CD4-positive, alpha-beta T cell (primary cell): ENCODE data around the gene RIPOR3. TPM values are rescaled to one million over a fixed set of nuclear protein-coding genes. Genes with fewer than 3 reads are reported as not detected.
"Not testable (repeated sequence)": the region's sequence is repeated elsewhere in the genome, so short reads cannot be mapped to it uniquely, and the experiment has no call there.

ENCODE experiments used
- ATAC-seq: fragments of 200-7000 bp; cut with Tn5 transposase; one replicate; pipeline ENCODE4 v1.10.0; 2022; ENCODE audit warnings: mild to moderate bottlenecking; ENCODE audit not compliant: poor library complexity
- CTCF ChIA-PET: fragments of 350-600 bp; sonication (Branson Sonifier 250); formaldehyde crosslinking; loops from one replicate; lab custom pipeline; 2021; ENCODE audit warnings: antibody characterized with exemption, inconsistent platforms; lab: Charles Lee
- POLR2A ChIA-PET: fragments of 350-600 bp; sonication (Branson Sonifier 250); formaldehyde crosslinking; loops from one replicate; lab custom pipeline; 2021; ENCODE audit warnings: antibody characterized with exemption, inconsistent platforms; lab: Charles Lee
- DNase-seq, 14 experiments: peaks; one replicate each; pipeline ENCODE4 v3.0.0-alpha.2; 2013 to 2020; ENCODE audit warnings: mixed read lengths in 2 of 14
- H3K27ac ChIP-seq, 2 donors: one replicate each; pipeline versions ENCODE4 v1.5.1 to v1.7.0; 2013; ENCODE audit warnings: low read length in 2 of 2, low read depth in 1 of 2, mild to moderate bottlenecking in 1 of 2
- H3K27me3 ChIP-seq, 2 experiments: 1 replicate in 1 of 2; 2 replicates in 1 of 2; pipeline versions ENCODE4 v1.6.1 to v1.7.0; 2013; ENCODE audit warnings: low read length in 2 of 2, control low read depth in 1 of 2, mild to moderate bottlenecking in 1 of 2, moderate library complexity in 1 of 2; ENCODE audit not compliant: insufficient read depth in 2 of 2, control insufficient read depth in 1 of 2
- H3K36me3 ChIP-seq: one replicate; pipeline ENCODE4 v1.6.1; 2013; ENCODE audit warnings: low read length, control low read depth; ENCODE audit not compliant: insufficient read depth
- H3K4me1 ChIP-seq: one replicate; pipeline ENCODE4 v1.6.1; 2013; ENCODE audit warnings: low read length, control low read depth; ENCODE audit not compliant: insufficient read depth
- H3K4me3 ChIP-seq: one replicate; pipeline ENCODE4 v1.5.1; 2013; ENCODE audit warnings: mild to moderate bottlenecking, low read length, moderate library complexity
- H3K9me3 ChIP-seq, 2 experiments: 1 replicate in 1 of 2; 2 replicates in 1 of 2; pipeline versions ENCODE4 v1.6.1 to v1.7.0; 2013; ENCODE audit warnings: low read length in 2 of 2, mild to moderate bottlenecking in 2 of 2, control low read depth in 1 of 2, moderate library complexity in 1 of 2; ENCODE audit not compliant: control insufficient read depth in 1 of 2, insufficient read depth in 1 of 2
- H3K27ac Mint-ChIP-seq: one replicate; pipeline ENCODE4 v1.8.0; 2020; ENCODE audit warnings: mixed read lengths
- H3K27me3 Mint-ChIP-seq: one replicate; pipeline ENCODE4 v1.8.0; 2021; ENCODE audit warnings: mixed read lengths
- H3K36me3 Mint-ChIP-seq: one replicate; pipeline ENCODE4 v1.8.0; 2021; ENCODE audit warnings: low read depth, mixed read lengths
- H3K4me1 Mint-ChIP-seq: one replicate; pipeline ENCODE4 v1.8.0; 2021; ENCODE audit warnings: low read depth, mixed read lengths
- H3K4me3 Mint-ChIP-seq: one replicate; pipeline ENCODE4 v1.8.0; 2020; ENCODE audit warnings: mild to moderate bottlenecking, mixed read lengths
- H3K9me3 Mint-ChIP-seq: one replicate; pipeline ENCODE4 v1.8.0; 2020; ENCODE audit warnings: mixed read lengths
- CTCF ChIP-seq: fragments of 200-600 bp; IDR thresholded peaks from one replicate; pipeline ENCODE4 v1.8.0; 2022; ENCODE audit warnings: antibody characterized with exemption, mild to moderate bottlenecking
- intact Hi-C, 2 experiments: fragments of 100-400 bp; cut with DNase I in 1 of 2; cut with micrococcal nuclease in 1 of 2; formaldehyde crosslinking; loops; one replicate each; pipeline versions ENCODE4 v1.15.1 to v1.9.0; 2023 to 2025; cut with DNase I, micrococcal nuclease
- total RNA-seq, 174 experiments: library from RNA in 2 of 174; stranded (reverse) in 2 of 174; gene quantifications; one replicate each; pipeline ENCODE4 v1.2.3 and lab custom pipeline; 2021 to 2026

Gene RIPOR3
- total RNA-seq, 2 experiments from 2014 or later = not detected

- H3K36me3 ChIP-seq = no peaks in the 10 kb centered on the region
- ChIA-PET CTCF (no interaction called here), POLR2A (no interaction called here)
- intact Hi-C loops = no loop called here
- H3K4me1 ChIP-seq = no peaks in the 10 kb centered on the region
- no peak for DNase-seq
- H3K27me3 ChIP-seq = peaks cover 0 to 7% of the 10 kb centered on the region in 2 experiments
- Mint-ChIP-seq H3K4me1 (no peaks in the 10 kb centered on the region), H3K9me3 (no peaks in the 10 kb centered on the region), H3K4me3 (no peak overlapping the region), H3K27me3 (peaks cover 29% of the 10 kb centered on the region), H3K27ac (no peak overlapping the region), H3K36me3 (no peaks in the 10 kb centered on the region)
- H3K4me3 ChIP-seq = no peak overlapping the region
- TF ChIP-seq CTCF = no peak
- H3K9me3 ChIP-seq = no peaks in the 10 kb centered on the region
- ATAC-seq = no peak
- H3K27ac ChIP-seq = no peak overlapping the region
These were observed 24.4 kb upstream of the RIPOR3 start for GRCh38 chr20:50715694-50716093.

DNA sequence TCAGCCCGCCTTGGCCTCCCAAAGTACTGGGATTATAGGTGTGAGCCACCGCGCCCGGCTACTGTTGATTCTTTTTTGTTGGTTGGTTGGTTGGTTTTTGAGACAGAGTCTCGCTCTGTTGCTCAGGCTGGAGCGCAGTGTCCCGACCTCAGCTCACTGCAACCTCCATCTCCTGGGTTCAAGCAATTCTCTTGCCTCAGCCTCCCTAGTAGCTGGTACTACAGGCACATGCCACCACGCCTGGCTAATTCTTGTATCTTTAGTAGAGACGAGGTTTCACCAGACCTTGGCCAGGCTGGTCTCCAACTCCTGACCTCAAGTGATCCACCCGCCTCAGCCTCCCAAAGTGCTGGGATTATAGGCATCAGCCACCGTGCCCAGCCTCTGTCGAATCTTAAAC lies 23.1 kb upstream of the RIPOR3 start:
- POLR2A ChIA-PET, ATAC-seq, H3K27me3 ChIP-seq, H3K36me3 Mint-ChIP-seq, H3K27ac ChIP-seq, intact Hi-C loops, CTCF ChIA-PET, H3K4me1 ChIP-seq, H3K4me3 ChIP-seq, H3K9me3 ChIP-seq, H3K4me1 Mint-ChIP-seq, H3K27ac Mint-ChIP-seq, H3K4me3 Mint-ChIP-seq, H3K36me3 ChIP-seq, H3K9me3 Mint-ChIP-seq, DNase-seq: not testable (repeated sequence)
- peaks cover 29% of the 10 kb centered on the region for H3K27me3 Mint-ChIP-seq

GRCh38 chr20:50713657-50714101 lies 22.3 kb upstream of the RIPOR3 start:
- Mint-ChIP-seq H3K4me3 (no peak overlapping the region), H3K4me1 (no peaks in the 10 kb centered on the region), H3K9me3 (no peaks in the 10 kb centered on the region), H3K27me3 (peaks cover 29% of the 10 kb centered on the region), H3K27ac (no peak overlapping the region), H3K36me3 (no peaks in the 10 kb centered on the region)
- ATAC-seq (no peak), DNase-seq (no peak)
- CTCF ChIA-PET = no interaction called here
- POLR2A ChIA-PET = no interaction called here
- Histone ChIP-seq H3K4me3 (no peak overlapping the region), H3K27ac (no peak overlapping the region), H3K36me3 (no peaks in the 10 kb centered on the region), H3K4me1 (no peaks in the 10 kb centered on the region), H3K27me3 (peaks cover 0 to 7% of the 10 kb centered on the region in 2 experiments), H3K9me3 (no peaks in the 10 kb centered on the region)
- TF ChIP-seq CTCF = no peak
- intact Hi-C loops = no loop called here
